Hepatocyte (in vitro differentiated cells): Measurements from ENCODE around the gene SPEG. TPM values are rescaled to one million over a fixed set of nuclear protein-coding genes. Genes with fewer than 3 reads are reported as not detected.

ENCODE experiments used
- DNase-seq: peaks from one replicate; pipeline ENCODE4 v3.0.0-alpha.2; 2016; ENCODE audit warnings: low spot score
- H2AFZ ChIP-seq: fragments of 200-600 bp; sonication (generic); 2 replicates; pipeline ENCODE4 v1.6.0; 2016; ENCODE audit warnings: antibody characterized with exemption, mild to moderate bottlenecking
- H3K27ac ChIP-seq: fragments of 200-600 bp; sonication (generic); 2 replicates; pipeline ENCODE4 v1.5.1; 2016; ENCODE audit warnings: mild to moderate bottlenecking
- H3K27me3 ChIP-seq: fragments of 200-600 bp; sonication (generic); 2 replicates; pipeline ENCODE4 v1.6.1; 2016
- H3K36me3 ChIP-seq: fragments of 200-600 bp; sonication (generic); replicated peaks from 2 replicates; pipeline ENCODE4 v1.5.1; 2016; ENCODE audit warnings: low read depth; ENCODE audit not compliant: insufficient read depth
- H3K4me1 ChIP-seq: fragments of 200-600 bp; sonication (generic); 2 replicates; pipeline ENCODE4 v1.5.1; 2016; ENCODE audit warnings: mild to moderate bottlenecking, moderate library complexity; ENCODE audit not compliant: insufficient read depth
- H3K4me2 ChIP-seq: fragments of 200-600 bp; sonication (generic); 2 replicates; pipeline ENCODE4 v1.6.0; 2016
- H3K4me3 ChIP-seq: fragments of 200-600 bp; sonication (generic); 2 replicates; pipeline ENCODE4 v1.5.1; 2016; ENCODE audit warnings: mild to moderate bottlenecking
- H3K79me2 ChIP-seq: fragments of 200-600 bp; sonication (generic); 2 replicates; pipeline ENCODE4 v1.6.0; 2017; ENCODE audit warnings: mild to moderate bottlenecking
- H3K9me2 ChIP-seq: fragments of 200-600 bp; sonication (generic); replicated peaks from 2 replicates; pipeline ENCODE4 v1.6.0; 2017; ENCODE audit warnings: mild to moderate bottlenecking; ENCODE audit not compliant: insufficient read depth
- H3K9me3 ChIP-seq: fragments of 200-600 bp; sonication (generic); 2 replicates; pipeline ENCODE4 v1.5.1; 2016; ENCODE audit warnings: low read depth, mild to moderate bottlenecking
- H4K20me1 ChIP-seq: fragments of 200-600 bp; sonication (generic); 2 replicates; pipeline ENCODE4 v1.6.0; 2016; ENCODE audit warnings: mild to moderate bottlenecking; ENCODE audit not compliant: insufficient read depth, poor library complexity, severe bottlenecking
- CTCF ChIP-seq: fragments of 200-600 bp; sonication (generic); IDR thresholded peaks from 2 replicates; pipeline ENCODE4 v1.5.1; 2016; ENCODE audit warnings: antibody characterized with exemption, mild to moderate bottlenecking; ENCODE audit not compliant: poor library complexity
- EZH2 ChIP-seq: fragments of 200-600 bp; sonication (generic); IDR thresholded peaks from 2 replicates; pipeline ENCODE4 v1.6.1; 2016; ENCODE audit warnings: antibody characterized with exemption, mild to moderate bottlenecking, borderline replicate concordance
- EZH2phosphoT487 ChIP-seq: fragments of 200-600 bp; sonication (generic); IDR thresholded peaks from one replicate; pipeline ENCODE4 v1.6.1; 2018; ENCODE audit warnings: antibody characterized with exemption, mild to moderate bottlenecking, low read depth, moderate library complexity; ENCODE audit not compliant: unreplicated experiment, severe bottlenecking
- WGBS: methylation state at CpG from one replicate; pipeline ENCODE4 v1.1.6; 2016; ENCODE audit warnings: low lambda C conversion rate; ENCODE audit errors: missing lambda C conversion rate; 5-methylcytosine and 5-hydroxymethylcytosine counted together
- polyA plus RNA-seq: library from polyadenylated mRNA; unstranded; fragments of >200 nt; fragmentation: Nextera tagmentation; extraction: Ambion mirVana; gene quantifications from 2 replicates; pipeline ENCODE4 v1.2.1, GENCODE V29; 2016
- total RNA-seq: library from RNA; depleted of rRNA; stranded (reverse); fragments of >200 nt; gene quantifications from 2 replicates; pipeline ENCODE4 v1.2.3, GENCODE V29; 2014

SPEG gene
- total and polyA plus RNA-seq, 2 experiments from 2014 or later, result 21.6 to 40.0 TPM

GRCh38 chr2:219488149-219488843 is 53.7 kb downstream of the SPEG start:
- Histone ChIP-seq H3K27me3 (peaks cover 51% of the 10 kb centered on the region), H3K27ac (no peak overlapping the region), H3K4me1 (peaks cover 11% of the 10 kb centered on the region), H3K79me2 (no peaks in the 10 kb centered on the region), H3K9me3 (no peaks in the 10 kb centered on the region), H4K20me1 (no peaks in the 10 kb centered on the region), H3K4me2 (no peak overlapping the region), H3K4me3 (no peak overlapping the region), H3K9me2 (no peaks in the 10 kb centered on the region), H2AFZ (no peak overlapping the region), H3K36me3 (no peaks in the 10 kb centered on the region)
- no peak for DNase-seq
- TF ChIP-seq EZH2 (no peak), CTCF (no peak), EZH2phosphoT487 (no peak)
- 94% methylated on average over 15 of the region's 17 CpGs for WGBS

- Histone ChIP-seq H3K79me2 (no peaks in the 10 kb centered on the region), H3K4me2 (no peak overlapping the region), H3K4me1 (peaks cover 11% of the 10 kb centered on the region), H3K4me3 (no peak overlapping the region), H3K27ac (no peak overlapping the region), H3K27me3 (peaks cover 53% of the 10 kb centered on the region), H3K36me3 (no peaks in the 10 kb centered on the region), H3K9me2 (no peaks in the 10 kb centered on the region), H2AFZ (no peak overlapping the region), H4K20me1 (no peaks in the 10 kb centered on the region), H3K9me3 (no peaks in the 10 kb centered on the region)
- DNase-seq, result no peak
- TF ChIP-seq EZH2 (no peak), CTCF (no peak), EZH2phosphoT487 (no peak)
- WGBS, result 94% methylated on average over 10 of the region's 14 CpGs
These were observed 54.2 kb downstream of the SPEG start for GRCh38 chr2:219488844-219489194.

GRCh38 chr2:219489315-219489714 is 54.7 kb downstream of the SPEG start:
- no peak for DNase-seq
- no peaks in the 10 kb centered on the region for H3K79me2 ChIP-seq
- H4K20me1 ChIP-seq, result no peaks in the 10 kb centered on the region
- H3K4me1 ChIP-seq, result peaks cover 6% of the 10 kb centered on the region
- TF ChIP-seq CTCF, result no peak
- H3K27me3 ChIP-seq, result peaks cover 53% of the 10 kb centered on the region
- WGBS, result 93% methylated on average over 5 of the region's 9 CpGs
- no peaks in the 10 kb centered on the region for H3K36me3 ChIP-seq
- H3K9me3 ChIP-seq, result no peaks in the 10 kb centered on the region
- no peak overlapping the region for H2AFZ ChIP-seq
- no peak overlapping the region for H3K27ac ChIP-seq
- H3K9me2 ChIP-seq, result no peaks in the 10 kb centered on the region
- no peak overlapping the region for H3K4me2 ChIP-seq
- no peak overlapping the region for H3K4me3 ChIP-seq
